ENCODE measurements around the gene DPY19L1. TPM values are rescaled to one million over a fixed set of nuclear protein-coding genes. Genes with fewer than 3 reads are reported as not detected.
"Not testable (repeated sequence)": the region's sequence is repeated elsewhere in the genome, so short reads cannot be mapped to it uniquely, and the experiment has no call there.

DPY19L1 gene
- total RNA-seq, 1 experiment from 2014 or later = 15.5 TPM

- H3K27ac Mint-ChIP-seq = no peak overlapping the region
- 0 out of 2 replicates have a peak, but pooled peaks cover 5% of the 10 kb centered on the region for H3K9me3 Mint-ChIP-seq
- H3K36me3 Mint-ChIP-seq = peaks cover 5% of the 10 kb centered on the region
- ATAC-seq = no peak
- no peak for DNase-seq (ENCODE audit: low spot score)
- POLR2A ChIA-PET = no interaction called here
- peaks cover 21% of the 10 kb centered on the region for H3K4me1 Mint-ChIP-seq
- TF ChIP-seq ATF1 (CRISPR knock-in tag; IDR thresholded peaks at IDR 0.05) = no peak
- no peak for TF ChIP-seq NR1H2 (CRISPR knock-in tag; IDR thresholded peaks at IDR 0.05)
- no peak for TF ChIP-seq ZNF121 (CRISPR knock-in tag; IDR thresholded peaks at IDR 0.05)
- no peak for TF ChIP-seq SMAD3 (CRISPR knock-in tag; IDR thresholded peaks at IDR 0.05; ENCODE audit: borderline replicate concordance)
- TF ChIP-seq FOXP4 (CRISPR knock-in tag; IDR thresholded peaks at IDR 0.05) = no peak
- no peak for TF ChIP-seq ZBTB43 (CRISPR knock-in tag; IDR thresholded peaks at IDR 0.05)
- no peak for TF ChIP-seq TP53 (CRISPR knock-in tag; IDR thresholded peaks at IDR 0.05)
- TF ChIP-seq MYBL2 (CRISPR knock-in tag; IDR thresholded peaks at IDR 0.05) = no peak
- no peak for TF ChIP-seq ZMAT4 (CRISPR knock-in tag; IDR thresholded peaks at IDR 0.05)
- TF ChIP-seq ZNF425 (CRISPR knock-in tag; conservative IDR thresholded peaks at IDR 0.05) = no peak
- no peak for TF ChIP-seq FOXK1 (CRISPR knock-in tag; IDR thresholded peaks at IDR 0.05)
- no peak for TF ChIP-seq TEAD1 (CRISPR knock-in tag; IDR thresholded peaks at IDR 0.05)
- CTCF ChIA-PET = interaction anchor here (0.9 to 2.1 kb wide), 7 partner anchors 11 to 107 kb away, joined by 3 to 29 read pairs (median 6); no protein-coding TSS in a partner anchor
- no peak overlapping the region for H3K4me3 Mint-ChIP-seq
- H3K27me3 Mint-ChIP-seq (ENCODE audit: low read depth) = no peaks in the 10 kb centered on the region
Observed at GRCh38 chr7:34928560-34928959, 108.7 kb downstream of the DPY19L1 start.

- POLR2A ChIA-PET = no interaction called here
- no peaks in the 10 kb centered on the region for H3K27me3 Mint-ChIP-seq (ENCODE audit: low read depth)
- peaks cover 21% of the 10 kb centered on the region for H3K4me1 Mint-ChIP-seq
- H3K27ac Mint-ChIP-seq = no peak overlapping the region
- H3K36me3 Mint-ChIP-seq = no peaks in the 10 kb centered on the region
- CTCF ChIA-PET = interaction anchor here (0.6 to 2.1 kb wide), 19 partner anchors 11 to 607 kb away, joined by 3 to 29 read pairs (median 3); no protein-coding TSS in a partner anchor
- H3K9me3 Mint-ChIP-seq = 0 out of 2 replicates have a peak, but pooled peaks cover 5% of the 10 kb centered on the region
- peak; percentile 96 for ATAC-seq
- peak; percentile 91 for DNase-seq (ENCODE audit: low spot score)
- H3K4me3 Mint-ChIP-seq = no peak overlapping the region
- TF ChIP-seq ESRRA (CRISPR knock-in tag; IDR thresholded peaks at IDR 0.05; ENCODE audit: borderline replicate concordance) (no peak), CTCF (IDR thresholded peaks at IDR 0.05) (peak; percentile 93), HMGA2 (CRISPR knock-in tag; IDR thresholded peaks at IDR 0.05) (no peak), HMGXB4 (CRISPR knock-in tag; IDR thresholded peaks at IDR 0.05) (no peak)
Observed at GRCh38 chr7:34928052-34928451, 109.2 kb downstream of the DPY19L1 start.

GRCh38 chr7:34920470-34920869 is 116.8 kb downstream of the DPY19L1 start:
- Mint-ChIP-seq H3K9me3 (peaks cover 18% of the 10 kb centered on the region), H3K36me3 (peaks cover 11% of the 10 kb centered on the region)
- H3K4me3 Mint-ChIP-seq; H3K27me3 Mint-ChIP-seq (ENCODE audit: low read depth); POLR2A ChIA-PET; ATAC-seq; DNase-seq (ENCODE audit: low spot score); CTCF ChIA-PET; H3K4me1 Mint-ChIP-seq; H3K27ac Mint-ChIP-seq: not testable (repeated sequence)

- Mint-ChIP-seq H3K36me3 (peaks cover 13% of the 10 kb centered on the region), H3K9me3 (peaks cover 22% of the 10 kb centered on the region)
- H3K4me3 Mint-ChIP-seq; CTCF ChIA-PET; DNase-seq (ENCODE audit: low spot score); ATAC-seq; H3K27ac Mint-ChIP-seq; H3K27me3 Mint-ChIP-seq (ENCODE audit: low read depth); H3K4me1 Mint-ChIP-seq; POLR2A ChIA-PET: not testable (repeated sequence)
Observed at GRCh38 chr7:34919038-34919437, 118.2 kb downstream of the DPY19L1 start.

GRCh38 chr7:34918198-34918861 is 119.0 kb downstream of the DPY19L1 start:
- POLR2A ChIA-PET; H3K4me3 Mint-ChIP-seq; H3K27me3 Mint-ChIP-seq (ENCODE audit: low read depth); H3K4me1 Mint-ChIP-seq; H3K27ac Mint-ChIP-seq; DNase-seq (ENCODE audit: low spot score); CTCF ChIA-PET: not testable (repeated sequence)
- peak; percentile 74 for ATAC-seq
- H3K36me3 Mint-ChIP-seq = peaks cover 13% of the 10 kb centered on the region
- H3K9me3 Mint-ChIP-seq = peaks cover 26% of the 10 kb centered on the region
